Esophagus squamous epithelium (tissue), 4 donors: Measurements from ENCODE around the gene RALGPS2.

Experiments
- CTCF ChIP-seq, 6 experiments: fragments of 450-650 bp in 4 of 6; fragments of 200-600 bp in 2 of 6; sonication (generic) in 2 of 6; IDR thresholded peaks; one replicate each; pipeline ENCODE4 v1.5.1; 2016 to 2019; ENCODE audit warnings: antibody characterized with exemption in 6 of 6, mild to moderate bottlenecking in 4 of 6, moderate library complexity in 4 of 6
- POLR2A ChIP-seq, 4 donors: fragments of 450-650 bp; IDR thresholded peaks; one replicate each; pipeline ENCODE4 v1.6.1; 2017; ENCODE audit warnings: antibody characterized with exemption in 4 of 4, mild to moderate bottlenecking in 4 of 4, moderate library complexity in 3 of 4

- no peak for TF ChIP-seq CTCF (IDR thresholded peaks at IDR 0.05)
- TF ChIP-seq POLR2A (IDR thresholded peaks at IDR 0.05), result no peak
Measured at GRCh38 chr1:178726545-178726944, 1.5 kb downstream of the RALGPS2 start.
